ENCODE measurements around the gene EXPH5.
"Not testable (repeated sequence)": the region's sequence is repeated elsewhere in the genome, so short reads cannot be mapped to it uniquely, and the experiment has no call there.

Gene EXPH5, protein sequence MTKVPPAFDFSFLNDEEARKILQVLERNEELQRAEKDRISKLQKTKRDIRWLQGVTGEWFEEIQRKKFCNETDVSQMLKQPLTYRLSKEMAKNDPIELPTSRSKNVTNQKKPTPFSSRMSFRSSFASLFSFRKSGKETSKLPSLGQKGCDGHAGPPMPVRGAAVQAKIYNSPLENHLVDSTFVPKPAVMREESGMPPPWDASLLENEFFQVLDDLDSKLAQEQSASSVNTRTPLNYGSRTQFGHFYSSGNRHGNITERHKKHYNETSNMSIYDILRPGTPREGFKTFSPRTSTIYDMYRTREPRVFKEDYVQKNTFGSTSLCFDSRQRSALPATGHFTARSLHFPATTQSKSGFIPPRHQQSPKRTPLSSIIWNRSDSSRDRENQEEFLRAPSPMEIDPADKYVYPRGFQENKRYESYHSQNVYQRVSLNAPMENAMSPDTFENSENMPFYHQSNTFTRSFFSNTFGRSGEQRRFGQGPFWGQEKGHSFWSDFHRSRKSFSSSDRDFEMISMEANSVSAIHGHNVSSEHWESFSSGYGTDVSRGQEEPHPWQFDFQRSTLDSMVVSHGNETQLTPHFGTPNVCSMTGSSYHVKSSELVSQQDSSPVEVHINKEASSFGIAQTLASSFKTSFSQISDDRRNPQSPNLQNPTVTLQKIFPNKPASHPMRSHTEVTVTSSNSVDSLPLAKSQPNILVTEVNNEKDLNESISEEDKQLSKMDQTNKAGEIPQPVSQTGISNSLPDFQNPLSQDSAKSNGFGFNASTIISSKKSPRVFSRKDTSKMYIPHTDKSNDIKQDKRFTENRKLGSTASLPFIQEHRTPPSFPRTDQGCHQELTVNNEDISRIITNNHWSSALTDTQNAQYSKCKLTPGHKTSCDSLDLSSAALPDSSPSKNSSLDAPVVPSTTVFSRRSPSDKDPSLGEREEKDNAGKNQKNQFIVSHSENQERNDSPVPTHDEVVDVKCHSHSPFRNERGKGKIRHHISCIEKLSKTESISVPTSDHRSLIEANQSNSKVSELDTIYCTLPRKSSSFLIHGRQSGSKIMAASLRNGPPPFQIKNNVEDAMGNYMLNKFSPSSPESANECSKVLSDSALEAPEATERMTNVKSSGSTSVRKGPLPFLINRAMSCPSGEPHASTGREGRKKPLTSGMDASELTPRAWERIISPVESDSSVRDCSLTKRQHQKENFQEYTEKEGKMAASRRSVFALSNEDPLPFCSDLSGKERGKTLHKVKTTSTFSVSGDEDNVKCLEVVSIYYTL (N-terminal part only)

DNA sequence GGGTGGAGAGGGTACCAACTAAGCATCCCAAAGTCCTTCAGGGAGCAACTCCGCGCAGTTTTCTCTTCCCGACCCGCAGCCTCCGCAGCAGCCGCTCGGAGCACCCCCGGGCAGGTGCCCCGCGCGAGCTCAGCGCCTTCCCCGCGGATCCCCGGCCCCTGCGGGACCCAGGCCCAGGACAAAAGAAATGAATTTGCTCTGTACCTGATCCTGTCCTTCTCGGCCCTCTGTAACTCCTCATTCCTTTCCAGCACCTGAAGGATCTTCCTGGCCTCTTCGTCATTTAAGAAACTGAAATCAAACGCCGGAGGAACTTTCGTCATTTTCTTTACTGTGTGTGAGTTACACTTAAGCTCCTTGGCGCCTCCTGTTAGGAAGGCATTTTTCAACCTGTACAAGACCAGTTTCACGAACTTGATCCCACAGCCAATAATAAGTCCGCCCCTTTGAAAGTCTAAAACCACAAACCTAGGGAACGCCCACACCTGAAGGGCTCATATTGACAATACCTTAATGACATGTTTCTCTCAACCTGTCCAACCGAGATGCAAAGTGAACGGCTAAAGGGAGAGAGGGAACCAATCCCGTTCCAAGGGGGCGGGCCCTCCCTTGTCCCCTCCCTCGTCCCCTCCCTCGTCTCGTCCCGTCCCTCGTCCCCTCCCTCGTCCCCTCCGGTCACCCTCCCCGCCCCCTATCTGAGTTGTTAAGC lies at the start of gene EXPH5:
EXPH5 (minus strand) TSS at position 555 of the 709 bp plus-strand sequence; CDS start at position 323, 232 bp downstream.
- H3K27me3 ChIP-seq (ENCODE audit: control insufficient read depth, insufficient read depth, low read length), result peaks cover 21% of the 10 kb centered on the region
- peak within 1 kb of the TSS; percentile 78 for H3K4me3 ChIP-seq (ENCODE audit: low read length)
- H3K27ac ChIP-seq (ENCODE audit: low read length), result no peak within 1 kb of the TSS
- peaks cover 10% of the 10 kb centered on the region for H3K4me1 ChIP-seq (ENCODE audit: control insufficient read depth, low read depth, low read length)
- peak within 1 kb of the TSS; percentile 46 for H3K9ac ChIP-seq (ENCODE audit: low read length)
- H3K36me3 ChIP-seq (ENCODE audit: control insufficient read depth, low read depth, low read length), result no peaks in the 10 kb centered on the region
- H3K9me3 ChIP-seq (ENCODE audit: control insufficient read depth, low read depth, low read length), result no peaks in the 10 kb centered on the region

DNA sequence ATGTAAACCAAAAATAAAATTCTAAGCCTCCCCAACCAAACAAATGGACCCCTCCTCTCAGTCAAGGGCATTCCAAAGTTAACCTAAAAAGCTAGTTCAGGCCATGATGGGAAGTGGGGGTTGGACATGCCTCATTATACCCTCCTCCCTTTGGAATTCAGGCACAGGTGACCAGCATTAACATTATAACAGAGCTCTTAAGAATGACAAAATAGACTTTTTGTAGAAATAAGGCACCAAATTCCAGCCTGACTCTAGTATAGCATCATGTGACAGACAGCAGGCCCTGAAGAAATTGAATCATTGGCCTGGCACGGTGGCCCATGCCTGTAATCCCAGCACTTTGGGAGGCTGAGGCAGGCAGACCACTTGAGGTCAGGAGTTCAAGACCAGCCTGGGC lies 48.2 kb upstream of the EXPH5 start:
- H3K27me3 ChIP-seq (ENCODE audit: control insufficient read depth, insufficient read depth, low read length); H3K36me3 ChIP-seq (ENCODE audit: control insufficient read depth, low read depth, low read length); H3K9me3 ChIP-seq (ENCODE audit: control insufficient read depth, low read depth, low read length); H3K27ac ChIP-seq (ENCODE audit: low read length); H3K9ac ChIP-seq (ENCODE audit: low read length); H3K4me3 ChIP-seq (ENCODE audit: low read length): not testable (repeated sequence)
- H3K4me1 ChIP-seq (ENCODE audit: control insufficient read depth, low read depth, low read length), result peaks cover 10% of the 10 kb centered on the region

DNA sequence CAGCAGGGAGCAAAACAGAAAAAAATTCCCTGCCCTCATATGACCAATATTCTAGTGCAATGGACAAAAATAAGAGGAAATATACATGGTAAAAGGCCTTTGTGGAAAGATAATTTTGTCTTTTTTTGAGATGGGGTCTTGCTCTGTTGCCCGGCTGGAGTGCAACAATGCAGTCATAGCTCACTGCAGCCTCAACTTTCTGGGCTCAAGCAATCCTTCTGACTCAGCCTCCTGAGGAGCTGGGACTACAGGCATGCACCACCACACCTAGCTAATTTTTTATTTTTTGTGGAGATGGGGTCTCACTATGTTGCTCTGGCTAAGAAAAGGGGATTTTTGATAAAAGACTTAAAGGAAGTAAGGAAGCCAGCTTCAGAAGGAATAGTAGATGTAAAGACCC lies 45.6 kb upstream of the EXPH5 start:
- Histone ChIP-seq H3K27me3 (ENCODE audit: control insufficient read depth, insufficient read depth, low read length) (no peaks in the 10 kb centered on the region), H3K9me3 (ENCODE audit: control insufficient read depth, low read depth, low read length) (no peaks in the 10 kb centered on the region), H3K4me3 (ENCODE audit: low read length) (no peak overlapping the region), H3K9ac (ENCODE audit: low read length) (no peak overlapping the region), H3K4me1 (ENCODE audit: control insufficient read depth, low read depth, low read length) (peaks cover 4% of the 10 kb centered on the region), H3K36me3 (ENCODE audit: control insufficient read depth, low read depth, low read length) (no peaks in the 10 kb centered on the region), H3K27ac (ENCODE audit: low read length) (no peak overlapping the region)

DNA sequence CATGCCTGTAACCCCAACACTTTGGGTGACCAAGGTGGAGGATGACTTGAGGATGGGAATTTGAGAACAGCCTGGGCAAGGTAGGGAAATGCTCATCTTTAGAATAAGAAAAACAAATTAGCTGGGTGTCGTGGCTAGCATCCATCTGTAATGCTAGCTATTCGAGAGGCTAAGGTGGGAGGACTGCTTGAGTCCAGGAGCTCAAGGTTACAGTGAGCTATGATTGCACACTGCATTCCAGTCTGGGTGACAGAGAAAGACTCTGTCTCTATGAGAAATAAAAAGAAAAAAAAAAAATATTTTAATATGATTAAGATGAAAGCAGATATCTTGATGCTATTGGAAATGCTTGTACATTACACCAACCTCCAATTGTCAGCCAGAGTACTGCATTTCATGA lies 42.7 kb upstream of the EXPH5 start:
- Histone ChIP-seq H3K4me3 (ENCODE audit: low read length) (no peak overlapping the region), H3K27me3 (ENCODE audit: control insufficient read depth, insufficient read depth, low read length) (no peaks in the 10 kb centered on the region), H3K4me1 (ENCODE audit: control insufficient read depth, low read depth, low read length) (peaks cover 11% of the 10 kb centered on the region), H3K27ac (ENCODE audit: low read length) (no peak overlapping the region), H3K9ac (ENCODE audit: low read length) (no peak overlapping the region), H3K36me3 (ENCODE audit: control insufficient read depth, low read depth, low read length) (no peaks in the 10 kb centered on the region), H3K9me3 (ENCODE audit: control insufficient read depth, low read depth, low read length) (no peaks in the 10 kb centered on the region)

DNA sequence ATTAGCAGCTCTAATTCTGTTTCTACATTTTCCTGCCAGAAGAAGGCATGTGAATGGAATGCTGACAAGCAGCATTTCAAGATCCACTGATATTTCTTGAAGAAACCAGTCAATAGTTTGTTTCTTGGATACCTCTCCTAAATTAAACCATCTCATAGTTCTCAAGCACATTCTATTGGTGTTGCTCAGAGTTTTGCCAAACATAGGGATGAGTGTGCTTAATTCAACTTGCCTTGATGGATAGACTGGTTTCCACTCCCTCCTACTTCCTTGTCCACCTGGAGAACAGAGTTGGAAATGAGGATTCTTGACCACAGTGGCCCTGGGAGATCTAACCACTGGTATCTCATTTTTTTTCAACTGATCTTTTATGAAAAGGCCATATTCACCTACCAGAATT lies 41.5 kb upstream of the EXPH5 start:
- no peaks in the 10 kb centered on the region for H3K27me3 ChIP-seq (ENCODE audit: control insufficient read depth, insufficient read depth, low read length)
- no peak overlapping the region for H3K9ac ChIP-seq (ENCODE audit: low read length)
- no peaks in the 10 kb centered on the region for H3K9me3 ChIP-seq (ENCODE audit: control insufficient read depth, low read depth, low read length)
- peaks cover 11% of the 10 kb centered on the region for H3K4me1 ChIP-seq (ENCODE audit: control insufficient read depth, low read depth, low read length)
- H3K4me3 ChIP-seq (ENCODE audit: low read length), result no peak overlapping the region
- H3K36me3 ChIP-seq (ENCODE audit: control insufficient read depth, low read depth, low read length), result no peaks in the 10 kb centered on the region
- H3K27ac ChIP-seq (ENCODE audit: low read length), result no peak overlapping the region

DNA sequence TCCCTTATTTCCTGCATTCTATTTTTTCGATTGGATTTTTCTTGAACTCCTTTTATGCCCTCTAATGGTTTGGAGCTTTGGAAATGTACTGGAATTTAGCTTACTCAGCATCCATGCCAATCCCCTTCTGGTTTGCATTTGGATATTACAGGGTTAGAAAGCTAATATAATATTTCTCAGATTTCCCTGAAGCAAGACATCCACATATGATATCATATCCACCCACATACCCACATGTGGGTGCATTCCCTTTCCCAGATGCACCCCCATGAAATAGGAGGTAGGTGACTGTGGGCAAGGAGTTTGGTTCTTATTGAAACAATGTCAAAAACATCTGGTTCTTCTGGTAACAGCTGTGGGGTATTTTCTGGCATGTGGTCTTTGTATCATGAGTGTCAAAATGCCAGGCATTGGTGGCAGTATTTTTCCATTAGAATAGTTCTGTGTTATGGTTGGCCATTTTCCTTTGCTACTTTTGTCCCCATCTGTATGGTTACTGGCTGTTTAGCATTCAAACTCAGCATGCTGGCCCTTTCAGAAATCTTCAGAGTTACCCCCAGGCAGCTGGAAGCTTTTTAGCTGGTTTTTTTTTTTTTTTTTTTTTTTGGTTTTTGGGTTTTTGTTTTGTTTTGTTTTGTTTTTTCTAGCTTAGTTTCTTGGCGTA lies 38.6 kb upstream of the EXPH5 start:
- Histone ChIP-seq H3K27ac (ENCODE audit: low read length) (no peak overlapping the region), H3K9me3 (ENCODE audit: control insufficient read depth, low read depth, low read length) (no peaks in the 10 kb centered on the region), H3K9ac (ENCODE audit: low read length) (no peak overlapping the region), H3K27me3 (ENCODE audit: control insufficient read depth, insufficient read depth, low read length) (no peaks in the 10 kb centered on the region), H3K36me3 (ENCODE audit: control insufficient read depth, low read depth, low read length) (no peaks in the 10 kb centered on the region), H3K4me3 (ENCODE audit: low read length) (no peak overlapping the region), H3K4me1 (ENCODE audit: control insufficient read depth, low read depth, low read length) (peaks cover 11% of the 10 kb centered on the region)

DNA sequence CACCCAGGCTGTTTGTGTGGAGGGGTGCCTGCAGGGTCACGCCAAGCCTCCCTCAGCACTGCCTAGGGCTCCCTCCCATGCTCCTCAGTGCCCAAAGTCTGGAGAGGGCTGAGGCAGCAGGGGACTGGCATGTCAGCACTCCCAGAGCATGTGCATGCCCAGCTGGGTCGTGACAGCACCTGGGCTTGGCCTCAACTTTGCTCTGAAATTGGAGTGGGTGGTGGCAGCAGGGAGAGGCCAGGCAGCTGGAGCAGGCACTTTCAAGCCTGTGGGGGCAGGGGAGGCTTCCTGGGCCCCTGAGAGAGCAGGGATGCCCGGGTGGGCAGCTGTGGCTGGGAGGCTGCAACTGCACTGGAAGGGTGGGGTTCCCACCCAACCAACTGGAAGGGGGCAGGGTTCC lies 35.7 kb upstream of the EXPH5 start:
- Histone ChIP-seq H3K4me3 (ENCODE audit: low read length) (no peak overlapping the region), H3K27ac (ENCODE audit: low read length) (no peak overlapping the region), H3K36me3 (ENCODE audit: control insufficient read depth, low read depth, low read length) (no peaks in the 10 kb centered on the region), H3K9me3 (ENCODE audit: control insufficient read depth, low read depth, low read length) (no peaks in the 10 kb centered on the region), H3K27me3 (ENCODE audit: control insufficient read depth, insufficient read depth, low read length) (no peaks in the 10 kb centered on the region), H3K4me1 (ENCODE audit: control insufficient read depth, low read depth, low read length) (peaks cover 11% of the 10 kb centered on the region), H3K9ac (ENCODE audit: low read length) (no peak overlapping the region)

DNA sequence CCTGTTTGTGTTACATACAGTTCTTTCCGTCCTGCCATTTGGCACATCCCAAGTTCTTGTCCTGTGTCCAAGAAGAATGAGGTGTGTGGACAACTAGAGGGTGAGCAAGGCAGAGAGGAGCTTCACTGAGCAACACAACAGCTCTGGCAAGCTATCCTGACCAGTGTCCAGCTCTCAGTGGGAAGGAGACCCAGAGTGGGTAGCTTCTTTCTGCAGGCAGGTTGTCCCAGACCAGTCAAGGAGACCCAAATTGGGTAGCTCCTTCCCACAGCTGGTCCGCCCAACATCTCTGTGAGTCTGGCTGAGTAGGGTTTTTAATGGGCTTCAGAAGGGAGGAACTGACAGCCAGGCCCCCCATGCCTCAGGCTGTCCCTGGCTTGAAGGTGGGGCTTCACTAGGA lies 35.2 kb upstream of the EXPH5 start:
- no peak overlapping the region for H3K27ac ChIP-seq (ENCODE audit: low read length)
- no peak overlapping the region for H3K4me3 ChIP-seq (ENCODE audit: low read length)
- H3K27me3 ChIP-seq (ENCODE audit: control insufficient read depth, insufficient read depth, low read length), result no peaks in the 10 kb centered on the region
- no peaks in the 10 kb centered on the region for H3K36me3 ChIP-seq (ENCODE audit: control insufficient read depth, low read depth, low read length)
- no peak overlapping the region for H3K9ac ChIP-seq (ENCODE audit: low read length)
- H3K9me3 ChIP-seq (ENCODE audit: control insufficient read depth, low read depth, low read length), result no peaks in the 10 kb centered on the region
- H3K4me1 ChIP-seq (ENCODE audit: control insufficient read depth, low read depth, low read length), result peaks cover 11% of the 10 kb centered on the region

DNA sequence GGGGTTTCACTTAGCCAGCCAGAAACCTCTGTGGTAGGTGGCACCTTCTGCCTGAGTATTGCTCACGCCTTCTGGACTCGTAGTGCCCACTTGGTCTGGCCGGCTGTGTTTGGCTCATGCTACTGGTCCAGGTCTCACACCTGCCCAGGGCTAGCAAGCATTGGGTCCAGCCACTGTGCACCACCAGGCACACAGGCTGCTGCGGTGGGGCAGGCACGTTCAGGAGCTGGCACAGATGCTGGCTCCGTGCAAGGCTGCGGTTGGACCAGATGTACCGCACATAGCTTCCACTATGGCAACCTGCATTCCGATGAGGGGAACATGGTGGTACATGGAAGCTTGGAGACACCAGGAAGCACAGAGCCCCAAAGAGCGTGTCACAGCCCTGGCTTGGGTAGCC lies 34.8 kb upstream of the EXPH5 start:
- H3K9ac ChIP-seq (ENCODE audit: low read length), result no peak overlapping the region
- no peaks in the 10 kb centered on the region for H3K27me3 ChIP-seq (ENCODE audit: control insufficient read depth, insufficient read depth, low read length)
- H3K9me3 ChIP-seq (ENCODE audit: control insufficient read depth, low read depth, low read length), result no peaks in the 10 kb centered on the region
- peaks cover 11% of the 10 kb centered on the region for H3K4me1 ChIP-seq (ENCODE audit: control insufficient read depth, low read depth, low read length)
- H3K27ac ChIP-seq (ENCODE audit: low read length), result no peak overlapping the region
- no peak overlapping the region for H3K4me3 ChIP-seq (ENCODE audit: low read length)
- no peaks in the 10 kb centered on the region for H3K36me3 ChIP-seq (ENCODE audit: control insufficient read depth, low read depth, low read length)

DNA sequence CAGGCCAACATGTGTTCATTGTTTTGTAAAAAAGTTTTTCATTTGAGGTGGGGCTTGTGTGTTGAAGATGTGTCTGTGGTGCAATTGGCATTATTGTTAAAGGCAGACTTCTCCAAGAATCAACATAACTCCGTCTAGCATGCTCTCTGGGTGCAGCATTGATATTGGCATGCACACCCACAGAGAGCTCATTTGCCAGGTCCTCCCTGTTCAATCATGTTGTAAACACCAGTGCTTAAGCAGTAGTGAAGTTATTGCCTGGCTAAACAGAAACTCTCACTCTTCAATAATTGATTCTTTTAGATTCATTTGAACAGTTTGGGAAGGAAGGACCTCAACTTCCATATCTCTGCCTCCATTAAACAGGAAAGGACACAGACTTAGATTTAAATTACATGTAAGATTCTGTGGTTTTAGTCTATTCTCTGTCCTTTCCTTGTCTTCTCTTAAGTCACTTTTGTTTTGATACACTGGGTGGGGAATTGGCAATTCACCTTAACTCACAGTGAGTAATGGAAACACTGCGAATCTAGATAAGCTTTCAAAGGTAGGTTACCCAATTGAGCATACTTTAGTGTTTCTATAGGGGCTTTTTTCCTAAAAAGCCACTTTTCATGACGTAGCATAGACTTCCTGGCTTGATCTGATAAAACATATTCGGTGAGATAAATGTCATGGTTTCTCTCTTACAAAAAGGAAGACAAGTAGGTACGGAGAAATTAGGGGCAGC lies 30.8 kb upstream of the EXPH5 start:
- H3K36me3 ChIP-seq (ENCODE audit: control insufficient read depth, low read depth, low read length), result no peaks in the 10 kb centered on the region
- H3K27ac ChIP-seq (ENCODE audit: low read length), result no peak overlapping the region
- no peaks in the 10 kb centered on the region for H3K9me3 ChIP-seq (ENCODE audit: control insufficient read depth, low read depth, low read length)
- H3K9ac ChIP-seq (ENCODE audit: low read length), result no peak overlapping the region
- H3K4me3 ChIP-seq (ENCODE audit: low read length), result no peak overlapping the region
- no peaks in the 10 kb centered on the region for H3K4me1 ChIP-seq (ENCODE audit: control insufficient read depth, low read depth, low read length)
- no peaks in the 10 kb centered on the region for H3K27me3 ChIP-seq (ENCODE audit: control insufficient read depth, insufficient read depth, low read length)
